Activated CD8-positive, alpha-beta T cell treated with anti-CD3 and anti-CD28 coated beads for 36 hours (primary cell): Measurements from ENCODE around the gene PPM1G. TPM values are rescaled to one million over a fixed set of nuclear protein-coding genes. Genes with fewer than 3 reads are reported as not detected.
A peak's percentile ranks its signal among the peaks of the same experiment; 100 is the strongest.

Experiments used
- ATAC-seq: fragments of 200-7000 bp; cut with Tn5 transposase; one replicate; pipeline ENCODE4 v1.10.0; 2021; ENCODE audit warnings: mild to moderate bottlenecking, moderate library complexity
- CTCF ChIA-PET: fragments of 350-600 bp; sonication (Branson Sonifier 250); formaldehyde crosslinking; loops from one replicate; lab custom pipeline; 2021; ENCODE audit warnings: antibody characterized with exemption; lab: Charles Lee
- POLR2A ChIA-PET: fragments of 350-600 bp; sonication (Branson Sonifier 250); formaldehyde crosslinking; loops from one replicate; lab custom pipeline; 2021; ENCODE audit warnings: antibody characterized with exemption; lab: Charles Lee
- DNase-seq: peaks from one replicate; pipeline ENCODE4 v3.0.0-alpha.2; 2020
- H3K27ac Mint-ChIP-seq: one replicate; pipeline ENCODE4 v1.8.0; 2021; ENCODE audit warnings: mild to moderate bottlenecking, mixed read lengths
- H3K27me3 Mint-ChIP-seq: one replicate; pipeline ENCODE4 v1.8.0; 2021; ENCODE audit warnings: mixed read lengths
- H3K36me3 Mint-ChIP-seq: one replicate; pipeline ENCODE4 v1.8.0; 2021; ENCODE audit warnings: low read depth, mixed read lengths
- H3K4me1 Mint-ChIP-seq: one replicate; pipeline ENCODE4 v1.8.0; 2021; ENCODE audit warnings: low read depth, mixed read lengths
- H3K4me3 Mint-ChIP-seq: one replicate; pipeline ENCODE4 v1.8.0; 2021; ENCODE audit warnings: mild to moderate bottlenecking, moderate library complexity, mixed read lengths
- H3K9me3 Mint-ChIP-seq: one replicate; pipeline ENCODE4 v1.8.0; 2021; ENCODE audit warnings: mixed read lengths
- CTCF ChIP-seq: fragments of 200-600 bp; IDR thresholded peaks from one replicate; pipeline ENCODE4 v1.8.0; 2022; ENCODE audit warnings: antibody characterized with exemption, mild to moderate bottlenecking
- intact Hi-C: fragments of 100-400 bp; cut with micrococcal nuclease; formaldehyde crosslinking; loops from one replicate; pipeline ENCODE4 v1.10.0; 2022
- total RNA-seq, 2 experiments: library from RNA; stranded (reverse); gene quantifications; one replicate each; pipeline ENCODE4 v1.2.3, GENCODE V29; 2021

PPM1G gene
- total RNA-seq, 2 experiments from 2014 or later: 138 to 142 TPM

GRCh38 chr2:27408601-27409320 lies 630 bp downstream of the PPM1G start:
- peak overlapping the region; percentile 80 for H3K27ac Mint-ChIP-seq
- no peak for TF ChIP-seq CTCF
- CTCF ChIA-PET: interaction anchor here (2.2 to 2.4 kb wide), 2 partner anchors 20 to 275 kb away, joined by 8 to 19 read pairs; partner anchors contain the start of gene NRBP1
- peak overlapping the region; percentile 86 for H3K4me3 Mint-ChIP-seq
- H3K9me3 Mint-ChIP-seq: peaks cover 2% of the 10 kb centered on the region
- peaks cover 39% of the 10 kb centered on the region for H3K4me1 Mint-ChIP-seq
- peaks cover 21% of the 10 kb centered on the region for H3K36me3 Mint-ChIP-seq
- POLR2A ChIA-PET: interaction anchor here (0.7 to 4.8 kb wide), 18 partner anchors 7 to 273 kb away, joined by 3 to 37 read pairs (median 5); partner anchors contain the start of genes CCDC121, EIF2B4, GTF3C2 and MPV17
- no peak for ATAC-seq
- DNase-seq: peak; percentile 49
- peaks cover 2% of the 10 kb centered on the region for H3K27me3 Mint-ChIP-seq
- intact Hi-C loops: no loop called here

- H3K27me3 Mint-ChIP-seq: peaks cover 2% of the 10 kb centered on the region
- intact Hi-C loops: no loop called here
- H3K9me3 Mint-ChIP-seq: peaks cover 2% of the 10 kb centered on the region
- peak overlapping the region; percentile 86 for H3K4me3 Mint-ChIP-seq
- DNase-seq (no peak), ATAC-seq (no peak)
- peak overlapping the region; percentile 80 for H3K27ac Mint-ChIP-seq
- ChIA-PET CTCF (interaction anchor here (1.3 to 2.4 kb wide), 2 partner anchors 104 to 275 kb away, joined by 3 to 8 read pairs; no protein-coding TSS in a partner anchor), POLR2A (interaction anchor here (1.0 to 4.8 kb wide), 3 partner anchors 21 to 177 kb away, joined by 4 to 29 read pairs (median 6); partner anchors contain the start of genes NRBP1 and ZNF513)
- peaks cover 43% of the 10 kb centered on the region for H3K4me1 Mint-ChIP-seq
- peak; percentile 28 for TF ChIP-seq CTCF
- H3K36me3 Mint-ChIP-seq: peaks cover 26% of the 10 kb centered on the region
Measured at GRCh38 chr2:27407798-27408491, 1.4 kb downstream of the PPM1G start.

- intact Hi-C loops: no loop called here
- Mint-ChIP-seq H3K4me3 (no peak overlapping the region), H3K27me3 (no peaks in the 10 kb centered on the region), H3K36me3 (peaks cover 34% of the 10 kb centered on the region), H3K9me3 (no peaks in the 10 kb centered on the region), H3K4me1 (peaks cover 40% of the 10 kb centered on the region), H3K27ac (no peak overlapping the region)
- no peak for TF ChIP-seq CTCF
- CTCF ChIA-PET: interaction anchor here (0.9 to 1.5 kb wide), 2 partner anchors 15 to 31 kb away, joined by 4 read pairs; no protein-coding TSS in a partner anchor
- ATAC-seq: no peak
- DNase-seq: no peak
- POLR2A ChIA-PET: interaction anchor here (0.6 to 0.9 kb wide), 4 partner anchors 9 to 584 kb away, joined by 3 to 6 read pairs (median 3); partner anchors contain the start of gene PPM1G
Measured at GRCh38 chr2:27400348-27401135, 8.8 kb downstream of the PPM1G start.

- H3K27me3 Mint-ChIP-seq: no peaks in the 10 kb centered on the region
- H3K9me3 Mint-ChIP-seq: no peaks in the 10 kb centered on the region
- ChIA-PET CTCF (interaction anchor here (1.6 kb wide), 1 partner anchor 11 kb away, joined by 3 read pairs; no protein-coding TSS in a partner anchor), POLR2A (interaction anchor here (1.8 kb wide), 1 partner anchor 19 kb away, joined by 3 read pairs; no protein-coding TSS in a partner anchor)
- no peak for ATAC-seq
- DNase-seq: no peak
- no peak overlapping the region for H3K27ac Mint-ChIP-seq
- peaks cover 35% of the 10 kb centered on the region for H3K36me3 Mint-ChIP-seq
- intact Hi-C loops: no loop called here
- H3K4me1 Mint-ChIP-seq: peaks cover 32% of the 10 kb centered on the region
- TF ChIP-seq CTCF: no peak
- no peak overlapping the region for H3K4me3 Mint-ChIP-seq
Measured at GRCh38 chr2:27398962-27399361, 10.4 kb downstream of the PPM1G start.
